ENCODE results near the gene C19orf47.

Gene C19orf47

DNA sequence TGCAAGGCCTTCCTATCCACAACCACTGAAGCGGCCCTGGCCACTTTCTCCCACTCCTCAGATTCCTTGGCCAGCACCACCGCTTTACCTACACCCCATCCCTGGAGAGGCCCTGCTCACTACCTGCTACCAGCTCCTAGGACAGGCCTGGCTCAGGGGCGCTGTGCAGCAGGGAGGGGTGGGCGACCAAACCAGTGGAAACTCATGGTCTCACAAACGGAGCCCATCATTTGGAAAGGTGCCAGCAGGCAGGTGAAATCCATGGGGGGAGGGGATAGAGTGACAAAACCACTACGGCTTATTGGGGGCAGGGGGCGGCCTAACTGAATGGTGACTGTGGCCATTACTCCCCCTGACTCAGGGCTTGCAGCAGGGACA, 27.6 kb downstream of the C19orf47 start:
- DNase-seq, result no peak

GRCh38 chr19:40317338-40317737, 30.9 kb downstream of the C19orf47 start:
- DNase-seq, result no peak

- DNase-seq, result no peak
Measured at GRCh38 chr19:40315812-40316470, 32.3 kb downstream of the C19orf47 start.

DNA sequence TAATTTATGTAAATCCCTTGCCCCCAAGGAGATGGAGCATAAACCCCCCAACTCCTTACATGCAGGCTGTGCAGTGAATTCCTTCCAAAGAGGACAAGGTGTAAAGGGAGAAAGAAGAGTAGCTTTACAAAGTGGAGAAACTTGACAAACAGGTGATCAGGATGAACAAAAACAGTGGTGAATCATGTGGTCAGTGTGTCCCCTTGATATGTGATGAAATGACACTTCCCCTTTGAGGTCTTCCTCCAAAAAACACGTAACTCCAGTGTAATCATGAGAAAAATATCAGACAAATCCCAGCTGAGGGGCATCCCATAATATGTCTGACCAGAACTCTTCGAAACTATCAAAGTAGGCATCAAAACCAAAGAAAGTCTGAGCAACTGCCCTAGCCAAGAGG, 33.5 kb downstream of the C19orf47 start:
- DNase-seq, result no peak

DNA sequence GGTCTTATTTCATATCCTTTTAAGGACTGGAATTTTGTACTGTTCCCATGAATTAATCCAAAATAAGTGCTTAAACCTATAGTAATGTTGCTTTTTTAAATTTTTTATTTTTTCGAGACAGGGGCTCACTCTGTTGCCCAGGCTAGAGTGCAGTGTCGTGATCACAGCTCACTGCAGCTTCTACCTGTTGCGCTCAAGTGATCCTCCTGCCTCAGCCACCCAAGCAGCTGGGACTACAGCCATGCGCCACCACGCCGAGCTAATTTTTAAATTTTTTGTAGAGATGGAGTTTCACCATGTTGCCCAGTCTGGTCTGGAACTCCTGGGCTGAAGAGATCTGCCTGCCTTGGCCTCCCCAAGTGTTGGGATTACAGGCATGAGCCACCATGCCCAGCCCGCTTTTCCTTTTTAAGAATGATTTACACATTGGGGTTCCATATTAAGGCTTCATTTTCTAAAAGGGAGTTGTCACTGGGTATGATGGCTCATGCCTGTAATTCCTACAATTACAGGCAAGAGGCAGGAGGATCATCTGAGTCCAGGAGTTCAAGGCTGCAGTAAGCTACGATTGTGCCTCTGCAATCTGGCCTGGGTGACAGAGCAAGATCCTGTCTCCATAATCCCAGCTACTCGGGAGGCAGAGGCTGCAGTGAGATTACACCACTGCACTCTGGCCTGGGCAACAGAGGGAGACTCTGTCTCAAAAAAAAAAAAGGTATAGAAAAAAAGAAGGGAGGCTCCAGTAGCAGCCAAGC, 34.8 kb downstream of the C19orf47 start:
- DNase-seq, result no peak

DNA sequence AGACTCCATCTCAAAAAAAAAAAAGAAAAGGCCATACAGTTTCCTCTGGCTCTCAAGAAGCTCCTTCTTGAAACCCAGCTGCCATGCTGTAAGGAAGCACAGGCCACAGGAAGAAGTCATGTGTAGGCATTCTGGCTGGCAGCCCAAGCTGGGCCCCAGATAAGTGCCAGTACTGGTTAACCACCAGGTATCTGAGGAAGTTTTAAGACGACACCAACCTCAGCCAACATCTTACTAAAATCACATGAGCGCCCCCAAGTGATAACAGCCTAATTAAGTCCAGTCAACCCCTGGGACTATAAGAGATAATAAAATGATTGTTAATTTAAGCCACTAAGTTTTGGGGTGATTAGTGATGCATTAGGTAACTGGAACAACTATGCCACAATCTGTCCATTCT, 35.7 kb downstream of the C19orf47 start:
- DNase-seq, result no peak

- DNase-seq, result no peak
Measured at GRCh38 chr19:40309666-40310065, 38.5 kb downstream of the C19orf47 start.

- DNase-seq, result peak in 46 of 56 donors; percentile 1 to 82 (median 49)
Measured at GRCh38 chr19:40305403-40305802, 42.8 kb downstream of the C19orf47 start.

- no peak for DNase-seq
Measured at GRCh38 chr19:40304306-40304705, 43.9 kb downstream of the C19orf47 start.

GRCh38 chr19:40303765-40304164, 44.4 kb downstream of the C19orf47 start:
- no peak for DNase-seq

DNA sequence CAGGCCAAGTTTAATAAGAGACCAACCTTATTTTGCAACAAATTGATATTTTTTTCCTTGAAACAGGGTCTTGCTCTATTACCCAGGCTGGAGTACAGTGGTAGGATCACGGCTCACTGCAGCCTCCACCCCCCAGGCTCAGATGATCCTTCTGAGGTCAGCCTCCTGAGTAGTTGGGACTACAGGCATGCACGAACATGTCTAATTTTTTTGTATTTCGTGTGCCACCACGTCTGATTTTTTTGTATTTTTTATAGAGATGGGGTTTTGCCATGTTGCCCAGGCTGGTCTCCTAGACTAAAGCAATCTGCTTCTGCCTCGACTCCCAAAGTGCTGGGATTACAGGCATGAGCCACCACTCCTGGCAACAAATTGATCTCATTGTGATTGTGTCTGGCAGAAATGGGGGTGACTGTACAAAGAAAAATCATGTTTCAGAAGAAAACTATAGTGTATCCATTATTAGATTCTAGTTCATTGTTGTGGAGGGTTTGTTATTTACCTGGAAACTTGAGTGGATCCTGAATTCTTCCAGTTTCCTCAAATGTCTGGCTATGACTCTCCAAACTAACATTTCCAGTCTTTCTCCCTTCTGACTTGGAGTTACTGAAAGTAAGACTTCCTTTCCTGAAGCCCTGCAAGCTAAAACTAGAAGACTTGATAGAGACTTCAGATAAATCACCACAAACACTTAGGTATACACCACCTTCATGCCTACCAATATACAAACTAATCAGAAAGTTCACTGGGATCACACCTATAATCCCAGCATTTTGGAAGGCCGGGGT, 45.8 kb downstream of the C19orf47 start:
- no peak for DNase-seq

GRCh38 chr19:40300668-40301067, 47.5 kb downstream of the C19orf47 start:
- DNase-seq, result no peak

- no peak for DNase-seq
Measured at GRCh38 chr19:40298026-40298425, 50.2 kb downstream of the C19orf47 start.

DNA sequence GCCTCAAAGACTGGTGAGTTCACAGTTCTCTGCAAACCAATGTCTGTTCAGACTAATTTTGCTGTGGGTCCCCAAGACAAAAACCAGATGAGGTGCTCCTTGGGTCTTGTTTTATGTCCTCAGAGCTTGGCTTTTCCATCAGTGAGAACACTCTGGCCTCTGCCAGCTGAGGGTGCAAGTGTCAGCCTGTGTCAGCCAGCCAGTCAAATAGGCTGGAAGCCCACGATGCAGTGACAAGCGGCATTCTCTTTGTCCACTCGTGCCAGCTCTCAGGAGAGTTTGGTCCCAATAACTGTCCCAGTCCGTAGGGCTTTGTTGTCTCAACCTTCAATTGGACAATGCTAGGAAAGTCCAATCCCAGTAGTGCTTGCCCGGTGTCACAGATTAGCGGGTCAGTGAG, 53.6 kb downstream of the C19orf47 start:
- peak in 29 of 56 donors; percentile 14 to 73 (median 35) for DNase-seq

DNA sequence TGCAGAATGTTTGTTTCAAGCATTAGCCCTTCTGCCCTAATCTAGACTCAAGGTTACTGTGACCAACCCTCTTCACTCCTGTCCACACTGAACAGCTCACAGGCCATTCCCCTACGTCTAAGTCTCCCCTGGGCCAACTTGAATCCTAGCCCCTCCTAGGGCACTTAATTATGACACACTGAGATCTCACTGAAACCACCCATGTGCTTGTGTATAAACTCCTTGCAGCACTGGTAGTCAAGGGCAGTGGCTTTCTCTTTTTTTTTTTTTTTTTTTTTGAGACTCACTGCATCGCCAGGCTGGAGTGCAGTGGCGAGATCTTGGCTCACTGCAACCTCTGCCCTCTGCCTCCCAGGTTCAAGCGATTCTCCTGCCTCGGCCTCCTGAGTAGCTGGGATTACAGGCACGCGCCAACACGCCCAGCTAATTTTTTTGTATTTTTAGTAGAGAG, 61.2 kb downstream of the C19orf47 start:
- no peak for DNase-seq

GRCh38 chr19:40286235-40286970, 61.8 kb downstream of the C19orf47 start:
- no peak for DNase-seq

DNA sequence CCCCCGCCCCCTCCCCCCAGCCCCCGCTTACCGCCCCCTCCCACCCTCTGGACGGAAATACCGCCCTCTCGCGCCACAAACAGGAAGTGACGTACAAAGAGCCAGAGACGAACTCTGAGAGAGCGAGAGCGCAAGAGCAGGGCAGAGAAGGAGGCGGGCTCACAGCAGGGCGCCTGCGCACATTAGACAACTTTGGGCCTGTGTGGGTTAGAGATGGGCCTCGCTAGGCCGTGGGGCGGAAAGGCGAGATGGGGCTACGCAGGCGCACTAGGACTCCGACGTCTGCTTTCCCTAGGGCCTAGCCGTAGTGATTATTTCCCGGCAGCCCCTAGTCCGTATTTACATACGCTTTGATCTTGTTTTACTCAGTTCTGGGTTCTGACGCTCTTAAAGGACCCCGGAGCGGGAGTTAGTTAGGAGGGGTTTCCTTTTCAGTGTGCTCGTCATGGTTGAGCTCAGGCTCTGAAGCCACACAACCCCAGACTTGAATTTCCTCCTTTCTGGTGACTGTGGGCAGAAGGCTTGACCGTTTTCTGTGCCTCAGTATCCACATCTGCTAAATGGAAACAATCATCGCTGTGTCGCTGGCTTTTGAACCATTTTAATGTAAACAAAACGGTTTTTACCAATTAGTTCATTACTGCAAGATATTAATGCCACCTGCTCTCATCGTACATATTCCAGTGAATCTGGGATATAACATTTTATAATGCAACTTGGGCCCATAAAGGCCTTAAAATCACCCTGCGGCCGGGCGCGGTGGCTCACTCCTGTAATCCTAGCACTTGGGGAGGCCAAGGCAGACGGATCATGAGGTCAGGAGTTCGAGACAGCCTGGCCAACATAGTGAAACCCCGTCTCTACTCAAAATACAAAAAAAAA, 62.6 kb downstream of the C19orf47 start:
- DNase-seq, result peak; percentile 79 to 99 (median 97)

GRCh38 chr19:40284501-40285352, 63.5 kb downstream of the C19orf47 start, which contains the start of gene AKT2:
Gene AKT2, minus strand, starts transcription at chr19:40285345. Its CDS starts 20,078 bp downstream, at chr19:40265267.
- peak in 32 of 56 donors; percentile 30 to 90 (median 76) for DNase-seq

GRCh38 chr19:40284251-40284500, 64.0 kb downstream of the C19orf47 start:
- no peak for DNase-seq

All from amygdala (tissue), 56 donors.